PC-9 (cell line): ENCODE data around the gene SECTM1. TPM values are rescaled to one million over a fixed set of nuclear protein-coding genes. Genes with fewer than 3 reads are reported as not detected.

ENCODE experiments used
- BruUV-seq: library from RNA; stranded (reverse); fragments of 400-500 nt; replicated peaks from 2 replicates; lab custom pipeline; 2021; lab: Mats Ljungman, UMichigan
- CTCF ChIA-PET: fragments of 300-600 bp; sonication (Branson Sonifier 250); formaldehyde crosslinking; loops from one replicate; lab custom pipeline; 2022; ENCODE audit warnings: antibody characterized with exemption; lab: Charles Lee
- POLR2A ChIA-PET: fragments of 300-600 bp; sonication (Branson Sonifier 250); formaldehyde crosslinking; loops from one replicate; lab custom pipeline; 2022; ENCODE audit warnings: antibody characterized with exemption; ENCODE audit not compliant: unreplicated experiment; lab: Charles Lee
- DNase-seq, 2 experiments: peaks; one replicate each; pipeline versions ENCODE4 v3.0.0 to v3.0.0-alpha.2; 2015 to 2022; ENCODE audit warnings: mixed read lengths in 1 of 2
- H2AFZ ChIP-seq: fragments of 200-600 bp; sonication (generic); 2 replicates; pipeline ENCODE4 v1.8.1; 2017; ENCODE audit warnings: antibody characterized with exemption
- H3F3A ChIP-seq: fragments of 200-600 bp; sonication (generic); 2 replicates; pipeline ENCODE4 v1.8.1; 2017; ENCODE audit warnings: antibody characterized with exemption, mild to moderate bottlenecking, low read depth; ENCODE audit not compliant: insufficient read depth
- H3K27ac ChIP-seq: fragments of 200-600 bp; sonication (generic); 2 replicates; pipeline ENCODE4 v1.6.1; 2016; ENCODE audit warnings: mixed run types
- H3K27me3 ChIP-seq: fragments of 200-600 bp; sonication (generic); 2 replicates; pipeline ENCODE4 v1.6.1; 2016; ENCODE audit warnings: low read depth, mixed run types; ENCODE audit not compliant: insufficient read depth
- H3K36me3 ChIP-seq: fragments of 200-600 bp; sonication (generic); 2 replicates; pipeline ENCODE4 v1.6.1; 2016; ENCODE audit warnings: low read depth, mixed run types
- H3K4me1 ChIP-seq: fragments of 200-600 bp; sonication (generic); replicated peaks from 2 replicates; pipeline ENCODE4 v1.6.1; 2016; ENCODE audit warnings: mixed run types; ENCODE audit not compliant: insufficient read depth
- H3K4me2 ChIP-seq: fragments of 200-600 bp; sonication (generic); 2 replicates; pipeline ENCODE4 v1.6.1; 2017; ENCODE audit warnings: mixed run types
- H3K4me3 ChIP-seq: fragments of 200-600 bp; sonication (generic); 2 replicates; pipeline ENCODE4 v1.6.1; 2016; ENCODE audit warnings: mixed run types
- H3K79me2 ChIP-seq: fragments of 200-600 bp; sonication (generic); 2 replicates; pipeline ENCODE4 v1.6.1; 2017; ENCODE audit warnings: low read depth, mixed run types
- H3K9me2 ChIP-seq: fragments of 200-600 bp; sonication (generic); 2 replicates; pipeline ENCODE4 v1.8.1; 2017; ENCODE audit warnings: mild to moderate bottlenecking; ENCODE audit not compliant: insufficient read depth
- H3K9me3 ChIP-seq: fragments of 200-600 bp; sonication (generic); 2 replicates; pipeline ENCODE4 v1.8.1; 2016; ENCODE audit warnings: low read depth; ENCODE audit not compliant: insufficient read depth
- H4K20me1 ChIP-seq: fragments of 200-600 bp; sonication (generic); 2 replicates; pipeline ENCODE4 v1.8.1; 2017; ENCODE audit not compliant: insufficient read depth
- EZH2 ChIP-seq: fragments of 200-600 bp; sonication (generic); IDR thresholded peaks from 2 replicates; pipeline ENCODE4 v1.8.0; 2017; ENCODE audit warnings: antibody characterized with exemption, low read depth
- intact Hi-C: fragments of 100-400 bp; cut with micrococcal nuclease; formaldehyde crosslinking; loops from one replicate; pipeline ENCODE4 v1.10.0; 2022; ENCODE audit not compliant: unreplicated experiment
- total RNA-seq: library from RNA; stranded (reverse); gene quantifications from 2 replicates; pipeline ENCODE4 v1.2.3, GENCODE V29; 2021
- TF ChIP-seq, protein P1 (sequence below): fragments of 200-600 bp; sonication (generic); conservative IDR thresholded peaks from 2 replicates; pipeline ENCODE4 v1.6.1; 2017; ENCODE audit warnings: mixed run types, antibody characterized with exemption, mild to moderate bottlenecking, moderate library complexity

Gene SECTM1
- total RNA-seq, 1 experiment from 2014 or later: 3.6 TPM

DNA sequence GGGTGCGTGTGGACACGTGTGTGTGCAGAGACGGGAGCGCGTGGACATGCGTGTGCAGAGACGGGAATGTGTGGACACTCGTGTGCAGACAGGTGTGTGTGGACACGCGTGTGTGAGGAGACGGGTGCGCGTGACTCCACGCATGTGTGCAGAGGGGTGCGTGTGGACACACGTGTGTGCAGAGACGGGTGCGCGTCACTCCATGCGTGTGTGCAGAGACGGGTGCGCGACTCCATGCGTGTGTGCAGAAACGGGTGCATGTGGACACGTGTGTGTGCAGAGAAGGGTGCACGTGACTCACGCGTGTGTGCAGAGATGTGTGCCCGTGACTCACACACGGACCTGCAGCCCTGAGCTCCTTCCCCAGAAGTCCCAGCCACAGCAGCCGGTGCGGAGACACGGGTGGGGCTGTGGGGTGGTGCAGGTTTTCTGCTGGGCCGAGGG, 13.9 kb downstream of the SECTM1 start:
- BruUV-seq: no TSS peak
- no peak overlapping the region for H3K4me2 ChIP-seq
- H4K20me1 ChIP-seq: no peaks in the 10 kb centered on the region
- intact Hi-C loops: loop anchor here (2.0 kb wide), 1 partner anchor 75 kb away; no protein-coding TSS in a partner anchor
- 0 out of 2 replicates have a peak, but pooled peaks cover 6% of the 10 kb centered on the region for H3K27me3 ChIP-seq
- no peaks in the 10 kb centered on the region for H3F3A ChIP-seq
- ChIA-PET POLR2A (no interaction called here), CTCF (no interaction called here)
- H3K27ac ChIP-seq: no peak overlapping the region
- no peaks in the 10 kb centered on the region for H3K4me1 ChIP-seq
- TF ChIP-seq EZH2: no peak
- TF ChIP-seq, protein P1, sequence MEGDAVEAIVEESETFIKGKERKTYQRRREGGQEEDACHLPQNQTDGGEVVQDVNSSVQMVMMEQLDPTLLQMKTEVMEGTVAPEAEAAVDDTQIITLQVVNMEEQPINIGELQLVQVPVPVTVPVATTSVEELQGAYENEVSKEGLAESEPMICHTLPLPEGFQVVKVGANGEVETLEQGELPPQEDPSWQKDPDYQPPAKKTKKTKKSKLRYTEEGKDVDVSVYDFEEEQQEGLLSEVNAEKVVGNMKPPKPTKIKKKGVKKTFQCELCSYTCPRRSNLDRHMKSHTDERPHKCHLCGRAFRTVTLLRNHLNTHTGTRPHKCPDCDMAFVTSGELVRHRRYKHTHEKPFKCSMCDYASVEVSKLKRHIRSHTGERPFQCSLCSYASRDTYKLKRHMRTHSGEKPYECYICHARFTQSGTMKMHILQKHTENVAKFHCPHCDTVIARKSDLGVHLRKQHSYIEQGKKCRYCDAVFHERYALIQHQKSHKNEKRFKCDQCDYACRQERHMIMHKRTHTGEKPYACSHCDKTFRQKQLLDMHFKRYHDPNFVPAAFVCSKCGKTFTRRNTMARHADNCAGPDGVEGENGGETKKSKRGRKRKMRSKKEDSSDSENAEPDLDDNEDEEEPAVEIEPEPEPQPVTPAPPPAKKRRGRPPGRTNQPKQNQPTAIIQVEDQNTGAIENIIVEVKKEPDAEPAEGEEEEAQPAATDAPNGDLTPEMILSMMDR: no peak
- DNase-seq: no peak
- no peak overlapping the region for H3K4me3 ChIP-seq
- H3K36me3 ChIP-seq: no peaks in the 10 kb centered on the region
- no peaks in the 10 kb centered on the region for H3K9me2 ChIP-seq
- H3K9me3 ChIP-seq: no peaks in the 10 kb centered on the region
- H2AFZ ChIP-seq: no peak overlapping the region
- H3K79me2 ChIP-seq: no peaks in the 10 kb centered on the region

DNA sequence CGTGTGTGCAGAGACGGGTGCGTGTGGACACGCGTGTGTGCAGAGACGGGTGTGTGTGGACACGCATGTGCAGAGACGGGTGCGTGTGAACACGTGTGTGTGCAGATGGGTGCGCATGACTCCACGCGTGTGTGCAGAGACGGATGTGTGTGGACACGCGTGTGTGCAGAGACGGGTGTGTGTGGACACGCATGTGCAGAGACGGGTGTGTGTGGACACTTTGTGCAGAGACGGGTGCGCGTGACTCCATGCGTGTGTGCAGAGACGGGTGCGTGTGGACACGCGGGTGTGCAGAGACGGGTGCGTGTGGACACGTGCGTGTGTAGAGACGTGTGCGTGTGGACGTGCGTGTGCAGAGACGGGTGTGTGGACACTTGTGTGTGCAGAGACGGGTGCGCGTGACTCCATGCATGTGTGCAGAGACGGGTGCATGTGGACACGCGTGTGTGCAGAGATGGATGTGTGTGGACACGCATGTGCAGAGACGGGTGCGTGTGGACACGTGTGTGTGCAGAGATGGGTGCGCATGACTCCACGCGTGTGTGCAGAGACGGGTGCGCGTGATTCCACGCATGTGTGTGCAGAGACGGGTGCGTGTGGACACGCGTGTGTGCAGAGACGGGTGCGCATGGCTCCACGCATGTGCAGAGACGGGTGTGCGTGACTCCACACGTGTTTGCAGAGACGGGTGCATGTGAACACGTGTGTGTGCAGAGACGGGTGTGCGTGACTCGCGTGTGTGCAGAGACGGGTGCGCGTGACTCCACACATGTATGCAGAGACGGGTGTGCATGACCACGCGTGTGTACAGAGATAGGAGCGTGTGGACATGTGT, 14.6 kb downstream of the SECTM1 start:
- Histone ChIP-seq H3K79me2 (no peaks in the 10 kb centered on the region), H3K9me2 (no peaks in the 10 kb centered on the region), H3K4me3 (no peak overlapping the region), H2AFZ (no peak overlapping the region), H3K4me1 (no peaks in the 10 kb centered on the region), H3K27ac (no peak overlapping the region), H3K4me2 (no peak overlapping the region), H4K20me1 (no peaks in the 10 kb centered on the region), H3K27me3 (0 out of 2 replicates have a peak, but pooled peaks cover 6% of the 10 kb centered on the region), H3K36me3 (no peaks in the 10 kb centered on the region), H3F3A (no peaks in the 10 kb centered on the region), H3K9me3 (no peaks in the 10 kb centered on the region)
- TF ChIP-seq, protein P1: no peak
- TF ChIP-seq EZH2: no peak
- DNase-seq: no peak
- no TSS peak for BruUV-seq
- ChIA-PET CTCF (no interaction called here), POLR2A (no interaction called here)
- intact Hi-C loops: no loop called here

DNA sequence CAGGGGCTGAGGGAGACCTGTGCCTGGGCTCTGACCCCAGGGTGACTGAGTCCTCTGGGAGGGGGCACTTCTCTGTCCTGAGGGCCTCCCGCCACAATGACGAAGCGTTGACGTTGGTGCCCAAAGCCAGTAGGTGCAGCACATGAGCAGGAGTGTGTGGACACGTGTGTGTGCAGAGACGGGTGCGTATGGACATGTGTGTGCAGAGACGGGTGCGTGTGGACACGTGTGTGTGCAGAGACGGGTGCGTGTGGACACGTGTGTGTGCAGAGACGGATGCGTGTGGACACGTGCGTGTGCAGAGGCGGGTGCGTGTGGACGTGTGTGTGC, 15.4 kb downstream of the SECTM1 start:
- DNase-seq: no peak
- intact Hi-C loops: no loop called here
- ChIA-PET POLR2A (no interaction called here), CTCF (no interaction called here)
- H3K27me3 ChIP-seq: 0 out of 2 replicates have a peak, but pooled peaks cover 6% of the 10 kb centered on the region
- H2AFZ ChIP-seq: no peak overlapping the region
- no peaks in the 10 kb centered on the region for H3K4me1 ChIP-seq
- no peaks in the 10 kb centered on the region for H3F3A ChIP-seq
- BruUV-seq: no TSS peak
- H3K27ac ChIP-seq: no peak overlapping the region
- H3K9me3 ChIP-seq: no peaks in the 10 kb centered on the region
- no peak overlapping the region for H3K4me3 ChIP-seq
- H3K9me2 ChIP-seq: no peaks in the 10 kb centered on the region
- H3K36me3 ChIP-seq: no peaks in the 10 kb centered on the region
- no peaks in the 10 kb centered on the region for H3K79me2 ChIP-seq
- H4K20me1 ChIP-seq: no peaks in the 10 kb centered on the region
- TF ChIP-seq EZH2: no peak
- TF ChIP-seq, protein P1: no peak
- no peak overlapping the region for H3K4me2 ChIP-seq
